Measurements from ENCODE around the gene RUFY1.

RUFY1 gene

GRCh38 chr5:179603308-179603707 lies 53.0 kb downstream of the RUFY1 start:
- DNase-seq (ENCODE audit: insufficient read length, low spot score) (no peak), FAIRE-seq (no peak)
- no peak for TF ChIP-seq PAX5 (IDR thresholded peaks at IDR 0.05; ENCODE audit: insufficient read depth, low read length, severe bottlenecking)
- TF ChIP-seq POLR2AphosphoS5 (IDR thresholded peaks at IDR 0.05; ENCODE audit: low read depth, low read length): no peak
- TF ChIP-seq SPI1 (IDR thresholded peaks at IDR 0.05; ENCODE audit: low read depth, low read length): no peak
- no peak for TF ChIP-seq TAF1 (IDR thresholded peaks at IDR 0.05; ENCODE audit: low read depth, low read length)
- TF ChIP-seq POLR2A (IDR thresholded peaks at IDR 0.05; ENCODE audit: low read depth, low read length): no peak
- no peak for TF ChIP-seq POU2F2 (IDR thresholded peaks at IDR 0.05; ENCODE audit: low read depth, low read length)

GRCh38 chr5:179605026-179605833 lies 54.9 kb downstream of the RUFY1 start:
- no peak for FAIRE-seq
- DNase-seq (ENCODE audit: insufficient read length, low spot score): no peak
- TF ChIP-seq SPI1 (IDR thresholded peaks at IDR 0.05; ENCODE audit: low read depth, low read length) (no peak), POLR2AphosphoS5 (IDR thresholded peaks at IDR 0.05; ENCODE audit: low read depth, low read length) (no peak), POLR2A (IDR thresholded peaks at IDR 0.05; ENCODE audit: low read depth, low read length) (no peak), POU2F2 (IDR thresholded peaks at IDR 0.05; ENCODE audit: low read depth, low read length) (no peak), TAF1 (IDR thresholded peaks at IDR 0.05; ENCODE audit: low read depth, low read length) (no peak)

GRCh38 chr5:179606071-179606909 lies 55.9 kb downstream of the RUFY1 start:
- DNase-seq (ENCODE audit: insufficient read length, low spot score) (no peak), FAIRE-seq (no peak)
- TF ChIP-seq PAX5 (IDR thresholded peaks at IDR 0.05; ENCODE audit: insufficient read depth, low read length, severe bottlenecking): no peak
- TF ChIP-seq POLR2AphosphoS5 (IDR thresholded peaks at IDR 0.05; ENCODE audit: low read depth, low read length): no peak; the same call in 1 of the 2 replicates
- no peak for TF ChIP-seq TAF1 (IDR thresholded peaks at IDR 0.05; ENCODE audit: low read depth, low read length)
- TF ChIP-seq SPI1 (IDR thresholded peaks at IDR 0.05; ENCODE audit: low read depth, low read length): no peak
- no peak for TF ChIP-seq POU2F2 (IDR thresholded peaks at IDR 0.05; ENCODE audit: low read depth, low read length)
- no peak for TF ChIP-seq POLR2A (IDR thresholded peaks at IDR 0.05; ENCODE audit: low read depth, low read length)

- FAIRE-seq: no peak
- no peak for DNase-seq (ENCODE audit: insufficient read length, low spot score)
- TF ChIP-seq SPI1 (IDR thresholded peaks at IDR 0.05; ENCODE audit: low read depth, low read length) (no peak), POU2F2 (IDR thresholded peaks at IDR 0.05; ENCODE audit: low read depth, low read length) (no peak), PAX5 (IDR thresholded peaks at IDR 0.05; ENCODE audit: insufficient read depth, low read length, severe bottlenecking) (no peak), POLR2AphosphoS5 (IDR thresholded peaks at IDR 0.05; ENCODE audit: low read depth, low read length) (no peak), POLR2A (IDR thresholded peaks at IDR 0.05; ENCODE audit: low read depth, low read length) (no peak), TAF1 (IDR thresholded peaks at IDR 0.05; ENCODE audit: low read depth, low read length) (no peak)
These were observed 56.5 kb downstream of the RUFY1 start for GRCh38 chr5:179606910-179607159.

GRCh38 chr5:179607160-179607931 lies 57.0 kb downstream of the RUFY1 start:
- FAIRE-seq (no peak), DNase-seq (ENCODE audit: insufficient read length, low spot score) (no peak)
- 0 out of 2 replicates have a peak, but pooled peaks have one; percentile 36 for TF ChIP-seq POU2F2 (IDR thresholded peaks at IDR 0.05; ENCODE audit: low read depth, low read length)
- no peak for TF ChIP-seq TAF1 (IDR thresholded peaks at IDR 0.05; ENCODE audit: low read depth, low read length)
- 0 out of 2 replicates have a peak, but pooled peaks have one; percentile 6 for TF ChIP-seq POLR2AphosphoS5 (IDR thresholded peaks at IDR 0.05; ENCODE audit: low read depth, low read length)
- TF ChIP-seq PAX5 (IDR thresholded peaks at IDR 0.05; ENCODE audit: insufficient read depth, low read length, severe bottlenecking): no peak
- TF ChIP-seq POLR2A (IDR thresholded peaks at IDR 0.05; ENCODE audit: low read depth, low read length): peak; percentile 17; the same call in 1 of the 2 replicates

- TF ChIP-seq POU2F2 (IDR thresholded peaks at IDR 0.05; ENCODE audit: low read depth, low read length) (no peak), PAX5 (IDR thresholded peaks at IDR 0.05; ENCODE audit: insufficient read depth, low read length, severe bottlenecking) (no peak), TAF1 (IDR thresholded peaks at IDR 0.05; ENCODE audit: low read depth, low read length) (no peak), POLR2A (IDR thresholded peaks at IDR 0.05; ENCODE audit: low read depth, low read length) (no peak; the same call in 1 of the 2 replicates), POLR2AphosphoS5 (IDR thresholded peaks at IDR 0.05; ENCODE audit: low read depth, low read length) (peak; percentile 79), SPI1 (IDR thresholded peaks at IDR 0.05; ENCODE audit: low read depth, low read length) (no peak)
- no peak for DNase-seq (ENCODE audit: insufficient read length, low spot score)
- no peak for FAIRE-seq
These were observed 57.8 kb downstream of the RUFY1 start for GRCh38 chr5:179608131-179608581.

- no peak for FAIRE-seq
- DNase-seq (ENCODE audit: insufficient read length, low spot score): no peak
- TF ChIP-seq PAX5 (IDR thresholded peaks at IDR 0.05; ENCODE audit: insufficient read depth, low read length, severe bottlenecking): no peak
- TF ChIP-seq TAF1 (IDR thresholded peaks at IDR 0.05; ENCODE audit: low read depth, low read length): no peak
- no peak for TF ChIP-seq POLR2AphosphoS5 (IDR thresholded peaks at IDR 0.05; ENCODE audit: low read depth, low read length)
- TF ChIP-seq SPI1 (IDR thresholded peaks at IDR 0.05; ENCODE audit: low read depth, low read length): no peak
- TF ChIP-seq POU2F2 (IDR thresholded peaks at IDR 0.05; ENCODE audit: low read depth, low read length): no peak
- no peak for TF ChIP-seq POLR2A (IDR thresholded peaks at IDR 0.05; ENCODE audit: low read depth, low read length)
These were observed 59.4 kb downstream of the RUFY1 start for GRCh38 chr5:179609834-179610108.

GRCh38 chr5:179610109-179610902 lies 60.0 kb downstream of the RUFY1 start:
- TF ChIP-seq PAX5 (IDR thresholded peaks at IDR 0.05; ENCODE audit: insufficient read depth, low read length, severe bottlenecking) (no peak), TAF1 (IDR thresholded peaks at IDR 0.05; ENCODE audit: low read depth, low read length) (no peak), POU2F2 (IDR thresholded peaks at IDR 0.05; ENCODE audit: low read depth, low read length) (no peak), POLR2AphosphoS5 (IDR thresholded peaks at IDR 0.05; ENCODE audit: low read depth, low read length) (peak; percentile 72), POLR2A (IDR thresholded peaks at IDR 0.05; ENCODE audit: low read depth, low read length) (no peak; the same call in 1 of the 2 replicates)
- DNase-seq (ENCODE audit: insufficient read length, low spot score) (no peak), FAIRE-seq (no peak)
